IPS-18a (cell line): Measurements from ENCODE around the gene SRA1.

Source experiments
- H3K27ac ChIP-seq: one replicate; pipeline ENCODE4 v1.5.1; 2013; ENCODE audit warnings: low read length
- H3K27me3 ChIP-seq: one replicate; pipeline ENCODE4 v1.6.1; 2013; ENCODE audit warnings: mild to moderate bottlenecking, low read length; ENCODE audit not compliant: control insufficient read depth, insufficient read depth
- H3K36me3 ChIP-seq: one replicate; pipeline ENCODE4 v1.6.1; 2013; ENCODE audit warnings: low read depth, low read length; ENCODE audit not compliant: control insufficient read depth
- H3K4me1 ChIP-seq: one replicate; pipeline ENCODE4 v1.6.1; 2013; ENCODE audit warnings: low read depth, low read length; ENCODE audit not compliant: control insufficient read depth
- H3K4me3 ChIP-seq: one replicate; pipeline ENCODE4 v1.5.1; 2013; ENCODE audit warnings: low read length
- H3K9ac ChIP-seq: one replicate; pipeline ENCODE4 v1.6.1; 2013; ENCODE audit warnings: mild to moderate bottlenecking, low read length, moderate library complexity
- H3K9me3 ChIP-seq: one replicate; pipeline ENCODE4 v1.6.1; 2013; ENCODE audit warnings: low read depth, low read length; ENCODE audit not compliant: control insufficient read depth

SRA1 gene

GRCh38 chr5:140569197-140569596 lies 11.9 kb upstream of the SRA1 start:
- H3K4me3 ChIP-seq = no peak overlapping the region
- H3K9ac ChIP-seq = no peak overlapping the region
- no peaks in the 10 kb centered on the region for H3K9me3 ChIP-seq
- H3K4me1 ChIP-seq = no peaks in the 10 kb centered on the region
- H3K27me3 ChIP-seq = no peaks in the 10 kb centered on the region
- H3K36me3 ChIP-seq = peaks cover 18% of the 10 kb centered on the region
- no peak overlapping the region for H3K27ac ChIP-seq

GRCh38 chr5:140568443-140569063 lies 11.3 kb upstream of the SRA1 start:
- H3K9me3 ChIP-seq = no peaks in the 10 kb centered on the region
- H3K9ac ChIP-seq = no peak overlapping the region
- no peaks in the 10 kb centered on the region for H3K27me3 ChIP-seq
- no peak overlapping the region for H3K4me3 ChIP-seq
- no peak overlapping the region for H3K27ac ChIP-seq
- peaks cover 18% of the 10 kb centered on the region for H3K36me3 ChIP-seq
- peaks cover 4% of the 10 kb centered on the region for H3K4me1 ChIP-seq

GRCh38 chr5:140567871-140568270 lies 10.6 kb upstream of the SRA1 start:
- H3K27ac ChIP-seq = no peak overlapping the region
- H3K27me3 ChIP-seq = no peaks in the 10 kb centered on the region
- no peak overlapping the region for H3K9ac ChIP-seq
- H3K36me3 ChIP-seq = peaks cover 18% of the 10 kb centered on the region
- H3K9me3 ChIP-seq = no peaks in the 10 kb centered on the region
- peaks cover 5% of the 10 kb centered on the region for H3K4me1 ChIP-seq
- no peak overlapping the region for H3K4me3 ChIP-seq

- H3K9ac ChIP-seq = no peak overlapping the region
- H3K9me3 ChIP-seq = no peaks in the 10 kb centered on the region
- no peak overlapping the region for H3K4me3 ChIP-seq
- peaks cover 18% of the 10 kb centered on the region for H3K36me3 ChIP-seq
- no peaks in the 10 kb centered on the region for H3K27me3 ChIP-seq
- H3K4me1 ChIP-seq = peaks cover 5% of the 10 kb centered on the region
- H3K27ac ChIP-seq = no peak overlapping the region
These were observed 10.0 kb upstream of the SRA1 start for GRCh38 chr5:140567136-140567818.

- no peaks in the 10 kb centered on the region for H3K27me3 ChIP-seq
- H3K9me3 ChIP-seq = no peaks in the 10 kb centered on the region
- no peak overlapping the region for H3K9ac ChIP-seq
- H3K4me3 ChIP-seq = no peak overlapping the region
- peaks cover 5% of the 10 kb centered on the region for H3K4me1 ChIP-seq
- peaks cover 18% of the 10 kb centered on the region for H3K36me3 ChIP-seq
- H3K27ac ChIP-seq = no peak overlapping the region
These were observed 9.4 kb upstream of the SRA1 start for GRCh38 chr5:140566665-140567064.

- Histone ChIP-seq H3K36me3 (peaks cover 18% of the 10 kb centered on the region), H3K4me1 (peaks cover 5% of the 10 kb centered on the region), H3K9me3 (no peaks in the 10 kb centered on the region), H3K27ac (no peak overlapping the region), H3K9ac (peak overlapping the region; percentile 83), H3K27me3 (no peaks in the 10 kb centered on the region), H3K4me3 (peak overlapping the region; percentile 90)
These were observed 8.5 kb upstream of the SRA1 start for GRCh38 chr5:140565780-140566095.

GRCh38 chr5:140565024-140565779 lies 7.9 kb upstream of the SRA1 start:
- Histone ChIP-seq H3K36me3 (peaks cover 18% of the 10 kb centered on the region), H3K9ac (peak overlapping the region; percentile 83), H3K4me3 (peak overlapping the region; percentile 90), H3K27me3 (no peaks in the 10 kb centered on the region), H3K27ac (peak overlapping the region; percentile 55), H3K4me1 (peaks cover 5% of the 10 kb centered on the region), H3K9me3 (no peaks in the 10 kb centered on the region)

GRCh38 chr5:140564196-140565023 lies 7.1 kb upstream of the SRA1 start, which contains the start of the genes APBB3 and SLC35A4:
Gene APBB3 (minus strand): TSS chr5:140564598. CDS start chr5:140564245, 353 bp downstream.
Gene SLC35A4 (plus strand): TSS chr5:140564828. CDS start chr5:140567170, 2,342 bp downstream.
- H3K4me3 ChIP-seq = peak within 1 kb of the TSS; percentile 90
- peaks cover 5% of the 10 kb centered on the region for H3K4me1 ChIP-seq
- H3K36me3 ChIP-seq = peaks cover 18% of the 10 kb centered on the region
- H3K9ac ChIP-seq = peak within 1 kb of the TSS; percentile 83
- H3K9me3 ChIP-seq = no peaks in the 10 kb centered on the region
- H3K27ac ChIP-seq = peak within 1 kb of the TSS; percentile 55
- no peaks in the 10 kb centered on the region for H3K27me3 ChIP-seq

- Histone ChIP-seq H3K36me3 (peaks cover 18% of the 10 kb centered on the region), H3K9ac (peak overlapping the region; percentile 83), H3K27ac (no peak overlapping the region), H3K27me3 (no peaks in the 10 kb centered on the region), H3K9me3 (no peaks in the 10 kb centered on the region), H3K4me1 (peaks cover 5% of the 10 kb centered on the region), H3K4me3 (peak overlapping the region; percentile 90)
These were observed 6.3 kb upstream of the SRA1 start for GRCh38 chr5:140563596-140563995.

GRCh38 chr5:140561753-140562523 lies 4.7 kb upstream of the SRA1 start:
- H3K36me3 ChIP-seq = peaks cover 7% of the 10 kb centered on the region
- peaks cover 10% of the 10 kb centered on the region for H3K4me1 ChIP-seq
- H3K27ac ChIP-seq = no peak overlapping the region
- no peaks in the 10 kb centered on the region for H3K27me3 ChIP-seq
- H3K4me3 ChIP-seq = no peak overlapping the region
- H3K9ac ChIP-seq = no peak overlapping the region
- H3K9me3 ChIP-seq = no peaks in the 10 kb centered on the region
